ENCODE results near the gene C1QTNF6.

The C1QTNF6 gene

GRCh38 chr22:37213941-37214730, 26.1 kb upstream of the C1QTNF6 start:
- Histone ChIP-seq H3K9me3 (no peaks in the 10 kb centered on the region), H3K4me2 (no peak overlapping the region), H3K4me1 (peaks cover 27% of the 10 kb centered on the region), H3K9ac (no peak overlapping the region), H3K27me3 (no peaks in the 10 kb centered on the region), H3K36me3 (no peaks in the 10 kb centered on the region), H3K27ac (no peak overlapping the region), H4K20me1 (no peaks in the 10 kb centered on the region), H3K4me3 (no peak overlapping the region)
- no peak for TF ChIP-seq Cebpa-rat (IDR thresholded peaks at IDR 0.05)

DNA sequence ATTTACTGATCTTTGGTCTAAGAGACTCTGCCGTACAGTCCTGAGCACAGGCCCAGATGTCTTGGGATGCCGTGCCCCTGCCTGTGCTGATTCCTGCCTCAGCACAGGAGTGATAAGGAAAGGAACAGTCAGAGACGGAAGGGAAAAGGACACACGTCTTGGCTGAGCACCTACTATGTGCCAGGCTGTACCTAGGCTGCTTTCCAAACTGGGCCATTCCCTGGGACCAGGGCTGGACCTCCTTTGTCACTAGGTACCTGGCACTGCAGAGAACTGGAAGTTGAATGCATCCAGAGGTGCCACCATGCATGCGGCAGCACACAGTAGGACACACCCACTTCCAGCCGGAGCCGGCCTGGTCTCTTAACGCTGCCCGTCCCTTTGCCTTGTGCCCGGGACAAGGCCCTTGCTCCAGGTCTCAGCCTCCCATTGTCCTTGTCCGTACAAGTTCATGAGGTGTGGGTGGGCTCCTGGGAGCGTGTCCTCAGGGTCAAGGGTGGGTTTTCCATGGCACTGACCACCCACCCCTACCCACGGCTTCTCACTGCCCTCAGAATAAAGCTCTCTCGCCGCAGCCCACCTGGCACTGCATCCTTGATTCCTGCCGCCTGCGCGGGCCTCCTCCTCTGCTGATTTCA, 25.3 kb upstream of the C1QTNF6 start:
- TF ChIP-seq Cebpa-rat (IDR thresholded peaks at IDR 0.05): no peak
- Histone ChIP-seq H3K4me2 (no peak overlapping the region), H4K20me1 (no peaks in the 10 kb centered on the region), H3K36me3 (no peaks in the 10 kb centered on the region), H3K4me3 (no peak overlapping the region), H3K9ac (no peak overlapping the region), H3K27me3 (no peaks in the 10 kb centered on the region), H3K9me3 (no peaks in the 10 kb centered on the region), H3K27ac (no peak overlapping the region), H3K4me1 (peaks cover 27% of the 10 kb centered on the region)

- H3K27me3 ChIP-seq: no peaks in the 10 kb centered on the region
- no peaks in the 10 kb centered on the region for H3K36me3 ChIP-seq
- H3K4me1 ChIP-seq: peaks cover 34% of the 10 kb centered on the region
- H3K4me3 ChIP-seq: no peak within 1 kb of the TSS
- H3K27ac ChIP-seq: 0 out of 2 replicates have a peak within 1 kb of the TSS, but pooled peaks have one; percentile 13
- TF ChIP-seq Cebpa-rat (IDR thresholded peaks at IDR 0.05): no peak
- no peak within 1 kb of the TSS for H3K9ac ChIP-seq
- H4K20me1 ChIP-seq: no peaks in the 10 kb centered on the region
- no peaks in the 10 kb centered on the region for H3K9me3 ChIP-seq
- peak within 1 kb of the TSS; percentile 37 for H3K4me2 ChIP-seq
These were observed 24.3 kb upstream of the C1QTNF6 start, which contains the start of gene SSTR3 for GRCh38 chr22:37212174-37212906. Gene SSTR3, minus strand, starts transcription at chr22:37212477. Its CDS starts 4,674 bp downstream, at chr22:37207803.

DNA sequence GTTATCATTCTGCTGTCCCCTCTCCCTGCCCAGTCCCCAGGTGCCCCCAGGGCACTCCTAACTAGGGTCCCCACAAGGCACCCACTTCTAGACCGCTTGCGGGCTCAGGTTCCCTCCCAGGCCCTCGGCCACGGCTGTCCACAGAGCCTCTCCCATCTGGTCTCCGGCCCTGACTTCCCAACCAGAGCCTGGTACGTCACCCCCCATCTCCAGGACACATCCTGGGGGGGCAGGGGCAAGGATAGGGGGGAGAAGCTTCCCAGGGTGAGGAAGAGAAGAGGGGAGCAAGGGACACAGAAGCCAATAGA, 23.8 kb upstream of the C1QTNF6 start:
- peaks cover 34% of the 10 kb centered on the region for H3K4me1 ChIP-seq
- H3K9me3 ChIP-seq: no peaks in the 10 kb centered on the region
- H4K20me1 ChIP-seq: no peaks in the 10 kb centered on the region
- peak overlapping the region; percentile 37 for H3K4me2 ChIP-seq
- H3K27me3 ChIP-seq: no peaks in the 10 kb centered on the region
- no peak for TF ChIP-seq Cebpa-rat (IDR thresholded peaks at IDR 0.05)
- no peak overlapping the region for H3K27ac ChIP-seq
- H3K36me3 ChIP-seq: no peaks in the 10 kb centered on the region
- no peak overlapping the region for H3K9ac ChIP-seq
- no peak overlapping the region for H3K4me3 ChIP-seq

DNA sequence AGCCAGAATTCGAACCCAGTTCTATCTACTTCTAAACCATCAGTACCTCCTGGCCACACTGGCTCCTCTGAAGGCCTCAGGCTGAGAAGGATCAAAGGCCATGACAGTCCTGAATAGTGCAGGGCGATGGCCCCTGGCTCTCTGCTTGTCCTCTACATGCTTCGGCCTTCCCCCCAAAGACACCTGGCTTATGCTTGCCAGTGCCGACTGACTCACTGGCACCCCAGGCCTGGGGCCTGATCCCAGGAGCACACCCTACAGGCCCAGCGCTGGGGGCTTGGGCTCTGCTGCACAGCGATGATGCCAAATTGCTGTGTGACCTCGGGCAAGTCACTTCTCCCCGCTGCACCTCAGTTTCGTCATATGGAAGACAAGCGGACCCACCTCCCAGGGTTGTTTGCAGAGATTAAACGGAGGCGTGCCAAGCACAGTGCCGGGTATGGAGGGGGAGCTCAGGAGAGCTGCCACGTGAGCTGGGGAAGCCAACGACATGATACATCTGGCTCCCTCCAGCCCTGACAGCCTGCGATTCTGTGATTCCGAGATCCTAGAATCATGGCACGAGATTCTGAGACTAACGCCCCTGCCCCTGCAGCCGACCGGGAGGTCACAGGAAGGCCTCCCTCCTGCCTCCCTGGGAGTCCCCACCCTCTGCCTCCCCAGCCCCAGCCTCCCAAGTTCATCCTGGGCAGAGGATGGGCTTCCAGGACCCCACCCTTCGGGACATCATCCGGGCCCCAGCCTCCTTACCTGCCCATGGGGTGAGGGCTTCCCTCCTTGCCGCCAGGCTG, 23.2 kb upstream of the C1QTNF6 start:
- TF ChIP-seq Cebpa-rat (IDR thresholded peaks at IDR 0.05): no peak
- Histone ChIP-seq H3K36me3 (no peaks in the 10 kb centered on the region), H3K4me2 (peak overlapping the region; percentile 37), H3K4me1 (peaks cover 34% of the 10 kb centered on the region), H3K27me3 (no peaks in the 10 kb centered on the region), H3K27ac (no peak overlapping the region), H3K4me3 (no peak overlapping the region), H4K20me1 (no peaks in the 10 kb centered on the region), H3K9ac (no peak overlapping the region), H3K9me3 (no peaks in the 10 kb centered on the region)

DNA sequence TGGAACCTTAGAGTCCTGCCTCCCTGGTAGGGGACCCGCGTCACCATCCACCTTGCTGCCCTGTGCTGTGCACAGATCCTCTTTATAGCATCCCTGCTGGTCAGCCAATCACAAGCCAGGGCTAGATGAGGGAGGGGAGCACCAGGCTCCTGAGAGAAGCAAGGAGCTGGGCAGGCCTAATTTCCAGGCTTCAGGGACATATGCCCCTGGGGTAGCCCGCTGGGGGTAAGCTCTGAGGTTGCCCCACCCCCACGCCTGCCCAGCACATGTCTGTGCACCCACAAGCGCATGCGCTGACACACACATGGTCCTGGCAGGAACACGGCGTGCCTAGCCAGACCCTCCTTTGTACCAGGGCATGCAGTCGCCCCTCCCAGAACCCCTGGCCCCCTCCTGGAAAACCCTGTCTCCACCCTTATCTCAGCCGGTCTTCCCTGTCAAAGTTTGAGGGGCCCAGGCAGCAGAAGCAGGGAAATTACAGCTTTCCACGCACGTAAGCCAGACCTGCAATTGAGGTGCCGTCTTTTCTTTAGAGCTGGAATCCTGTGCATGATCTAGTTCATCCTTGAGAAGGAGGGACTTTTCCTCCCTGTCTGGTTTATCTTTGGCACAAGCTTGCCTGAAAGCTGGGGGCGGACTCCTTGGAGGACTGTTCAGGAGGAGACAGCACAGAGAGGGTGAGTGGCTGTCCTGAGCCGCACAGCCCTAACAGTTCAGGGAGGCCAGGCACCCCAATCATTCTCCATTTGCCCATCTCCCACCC, 22.2 kb upstream of the C1QTNF6 start:
- no peak for TF ChIP-seq Cebpa-rat (IDR thresholded peaks at IDR 0.05)
- Histone ChIP-seq H4K20me1 (no peaks in the 10 kb centered on the region), H3K9me3 (no peaks in the 10 kb centered on the region), H3K9ac (no peak overlapping the region), H3K4me1 (peaks cover 38% of the 10 kb centered on the region), H3K27me3 (no peaks in the 10 kb centered on the region), H3K27ac (no peak overlapping the region), H3K36me3 (no peaks in the 10 kb centered on the region), H3K4me2 (no peak overlapping the region), H3K4me3 (no peak overlapping the region)

DNA sequence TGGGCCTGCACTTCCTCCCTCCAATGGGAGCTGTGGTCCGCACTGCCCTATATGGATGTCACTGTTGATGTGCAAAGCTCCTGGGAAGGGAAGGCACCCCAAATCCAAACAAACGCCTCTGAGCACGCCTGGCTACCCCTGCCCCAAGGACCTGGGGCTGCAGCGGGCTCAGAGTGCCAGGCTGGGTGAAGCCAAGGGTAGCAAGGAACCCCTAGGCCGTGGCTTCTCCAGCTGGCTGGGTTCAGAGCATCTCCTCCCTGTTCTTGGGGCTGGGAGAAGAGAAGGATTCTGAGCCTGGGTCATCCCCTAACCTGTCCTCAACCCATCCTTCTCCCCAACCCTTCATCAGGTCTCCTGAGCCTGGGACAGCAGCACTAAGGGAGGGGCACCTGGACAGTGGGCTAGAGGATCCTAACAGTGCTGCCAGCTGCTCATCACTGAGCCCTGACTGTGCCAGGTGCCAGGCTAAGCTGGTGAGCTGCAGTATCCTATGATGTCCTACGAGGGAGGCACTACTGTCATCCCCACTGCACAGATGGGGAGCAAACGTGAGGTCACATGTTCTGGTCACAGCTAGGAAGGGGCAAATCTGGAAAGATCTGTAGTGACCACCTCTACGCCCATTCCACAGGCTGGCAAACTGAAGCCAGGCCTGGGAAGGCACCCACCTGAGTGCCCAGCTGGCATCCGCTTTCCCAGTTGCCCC, 21.2 kb upstream of the C1QTNF6 start:
- no peaks in the 10 kb centered on the region for H3K36me3 ChIP-seq
- H3K4me3 ChIP-seq: no peak overlapping the region
- peak overlapping the region; percentile 70 for H3K4me2 ChIP-seq
- no peaks in the 10 kb centered on the region for H3K9me3 ChIP-seq
- H3K27ac ChIP-seq: no peak overlapping the region
- no peaks in the 10 kb centered on the region for H3K27me3 ChIP-seq
- peaks cover 45% of the 10 kb centered on the region for H3K4me1 ChIP-seq
- H3K9ac ChIP-seq: no peak overlapping the region
- H4K20me1 ChIP-seq: no peaks in the 10 kb centered on the region
- TF ChIP-seq Cebpa-rat (IDR thresholded peaks at IDR 0.05): no peak

DNA sequence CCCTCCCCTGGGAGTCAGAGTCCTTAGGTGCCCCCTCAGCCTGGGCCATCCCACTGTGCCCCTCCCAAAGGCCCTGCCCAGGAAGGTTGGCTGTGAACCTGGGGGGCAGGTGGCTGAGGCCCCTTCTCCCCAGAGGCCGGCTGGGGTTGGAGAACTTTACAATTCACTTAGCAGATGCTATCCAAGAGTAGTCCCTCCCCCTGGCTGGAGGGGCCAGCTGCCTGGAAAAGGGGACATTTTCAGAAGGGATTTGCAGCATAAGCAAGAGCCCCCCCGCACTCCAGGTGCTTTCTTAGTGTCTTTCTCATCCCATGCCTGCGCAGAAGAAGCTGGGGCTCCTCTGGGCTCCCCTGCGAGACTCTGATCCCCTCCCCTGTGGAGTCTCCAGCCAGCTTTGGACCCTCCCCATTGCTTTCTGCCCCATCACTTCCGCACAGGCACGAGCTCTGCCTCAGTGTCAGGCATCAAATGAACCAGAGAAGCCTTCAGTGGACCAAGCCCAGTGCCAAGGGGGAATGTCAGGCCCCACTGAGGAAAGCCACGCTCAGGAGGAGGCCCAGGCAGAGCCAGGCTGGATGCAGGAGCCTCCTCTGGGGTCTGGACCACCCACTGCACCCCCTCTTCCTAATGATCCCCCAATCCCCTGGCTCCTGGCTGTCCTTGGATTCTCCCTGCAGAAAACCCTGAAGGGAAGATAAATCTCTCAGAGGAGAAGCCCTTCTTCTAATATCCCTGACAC, 20.5 kb upstream of the C1QTNF6 start:
- Histone ChIP-seq H3K9me3 (no peaks in the 10 kb centered on the region), H3K27ac (0 out of 2 replicates have a peak overlapping the region, but pooled peaks have one; percentile 16), H3K9ac (peak overlapping the region; percentile 29; the same call in 1 of the 2 replicates), H3K4me3 (no peak overlapping the region), H3K27me3 (no peaks in the 10 kb centered on the region), H4K20me1 (no peaks in the 10 kb centered on the region), H3K36me3 (no peaks in the 10 kb centered on the region), H3K4me1 (peaks cover 45% of the 10 kb centered on the region), H3K4me2 (peak overlapping the region; percentile 70)
- TF ChIP-seq Cebpa-rat (IDR thresholded peaks at IDR 0.05): no peak
